Prostate gland (tissue), 2 donors: ENCODE data around the gene MESP1. TPM values are rescaled to one million over a fixed set of nuclear protein-coding genes. Genes with fewer than 3 reads are reported as not detected.
A peak's percentile ranks its signal among the peaks of the same experiment; 100 is the strongest.

Source experiments
- DNase-seq: peaks from one replicate; pipeline ENCODE4 v3.0.0-alpha.2; 2019; ENCODE audit warnings: low spot score
- H3K27ac ChIP-seq, 2 donors: fragments of 200-600 bp; sonication (generic); 2 replicates each; pipeline ENCODE4 v1.5.1; 2017 to 2019
- H3K27me3 ChIP-seq: fragments of 200-600 bp; sonication (generic); replicated peaks from 2 replicates; pipeline ENCODE4 v1.5.1; 2019; ENCODE audit not compliant: insufficient read depth
- H3K36me3 ChIP-seq, 2 donors: fragments of 200-600 bp; sonication (generic); 1 replicate in 1 of 2; 2 replicates in 1 of 2; pipeline versions ENCODE4 v1.5.1 to v1.8.1; 2017 to 2019
- H3K4me1 ChIP-seq: fragments of 200-600 bp; sonication (generic); replicated peaks from 2 replicates; pipeline ENCODE4 v1.5.1; 2019
- H3K4me3 ChIP-seq, 2 donors: fragments of 200-600 bp; sonication (generic); 2 replicates each; pipeline ENCODE4 v1.5.1; 2017 to 2019
- H3K9me3 ChIP-seq: fragments of 200-600 bp; sonication (generic); 2 replicates; pipeline ENCODE4 v1.5.1; 2017
- CTCF ChIP-seq, 4 experiments: fragments of 200-600 bp in 2 of 4; fragments of 450-650 bp in 2 of 4; sonication (generic) in 2 of 4; IDR thresholded peaks; 1 replicate in 3 of 4; 2 replicates in 1 of 4; pipeline ENCODE4 v1.5.1; 2016 to 2019; ENCODE audit warnings: antibody characterized with exemption in 4 of 4, mild to moderate bottlenecking in 2 of 4, moderate library complexity in 2 of 4
- POLR2A ChIP-seq: fragments of 450-650 bp; IDR thresholded peaks from one replicate; pipeline ENCODE4 v1.6.1; 2016; ENCODE audit warnings: antibody characterized with exemption, mild to moderate bottlenecking
- POLR2AphosphoS5 ChIP-seq: sonication (generic); formaldehyde crosslinking; IDR thresholded peaks from one replicate; pipeline ENCODE4 v1.6.1; 2017; ENCODE audit warnings: antibody characterized with exemption
- WGBS: methylation state at CpG from one replicate; pipeline ENCODE4 v1.1.5; 2018; 5-methylcytosine and 5-hydroxymethylcytosine counted together
- intact Hi-C: fragments of 100-400 bp; cut with DNase I; formaldehyde crosslinking; loops from one replicate; pipeline ENCODE4 v1.14.2; 2022
- total RNA-seq, 2 donors: library from RNA; depleted of rRNA; stranded (reverse); fragments of >200 nt; gene quantifications; one replicate each; pipeline ENCODE4 v1.1.0, GENCODE V29; 2016

MESP1 gene
- total RNA-seq, 2 donors from 2014 or later = 11.5 to 67.4 TPM

GRCh38 chr15:89768071-89768500 is 17.0 kb upstream of the MESP1 start:
- DNase-seq = peak; percentile 68
- 64% methylated on average over 5 of the region's 7 CpGs for WGBS
- TF ChIP-seq CTCF (IDR thresholded peaks at IDR 0.05) = no peak
- TF ChIP-seq POLR2AphosphoS5 = peak; percentile 84
- TF ChIP-seq POLR2A = no peak
- no peaks in the 10 kb centered on the region for H3K9me3 ChIP-seq
- H3K4me1 ChIP-seq = peaks cover 6% of the 10 kb centered on the region
- H3K27ac ChIP-seq = peak overlapping the region; percentile 70 to 75
- H3K27me3 ChIP-seq = no peaks in the 10 kb centered on the region
- intact Hi-C loops = loop anchor here (10.0 kb wide), 1 partner anchor 307 kb away; no protein-coding TSS in a partner anchor
- no peaks in the 10 kb centered on the region for H3K36me3 ChIP-seq
- H3K4me3 ChIP-seq = no peak overlapping the region

GRCh38 chr15:89767411-89767915 is 16.4 kb upstream of the MESP1 start:
- H3K4me1 ChIP-seq = peaks cover 6% of the 10 kb centered on the region
- H3K27me3 ChIP-seq = no peaks in the 10 kb centered on the region
- no peak overlapping the region for H3K4me3 ChIP-seq
- 63% methylated on average over 8 of the region's 8 CpGs for WGBS
- no peak for DNase-seq
- intact Hi-C loops = loop anchor here (10.0 kb wide), 1 partner anchor 307 kb away; no protein-coding TSS in a partner anchor
- TF ChIP-seq POLR2AphosphoS5 = no peak
- no peak for TF ChIP-seq POLR2A
- no peak for TF ChIP-seq CTCF (IDR thresholded peaks at IDR 0.05)
- H3K36me3 ChIP-seq = no peaks in the 10 kb centered on the region
- H3K9me3 ChIP-seq = no peaks in the 10 kb centered on the region
- peak overlapping the region; percentile 70 to 75 for H3K27ac ChIP-seq

DNA sequence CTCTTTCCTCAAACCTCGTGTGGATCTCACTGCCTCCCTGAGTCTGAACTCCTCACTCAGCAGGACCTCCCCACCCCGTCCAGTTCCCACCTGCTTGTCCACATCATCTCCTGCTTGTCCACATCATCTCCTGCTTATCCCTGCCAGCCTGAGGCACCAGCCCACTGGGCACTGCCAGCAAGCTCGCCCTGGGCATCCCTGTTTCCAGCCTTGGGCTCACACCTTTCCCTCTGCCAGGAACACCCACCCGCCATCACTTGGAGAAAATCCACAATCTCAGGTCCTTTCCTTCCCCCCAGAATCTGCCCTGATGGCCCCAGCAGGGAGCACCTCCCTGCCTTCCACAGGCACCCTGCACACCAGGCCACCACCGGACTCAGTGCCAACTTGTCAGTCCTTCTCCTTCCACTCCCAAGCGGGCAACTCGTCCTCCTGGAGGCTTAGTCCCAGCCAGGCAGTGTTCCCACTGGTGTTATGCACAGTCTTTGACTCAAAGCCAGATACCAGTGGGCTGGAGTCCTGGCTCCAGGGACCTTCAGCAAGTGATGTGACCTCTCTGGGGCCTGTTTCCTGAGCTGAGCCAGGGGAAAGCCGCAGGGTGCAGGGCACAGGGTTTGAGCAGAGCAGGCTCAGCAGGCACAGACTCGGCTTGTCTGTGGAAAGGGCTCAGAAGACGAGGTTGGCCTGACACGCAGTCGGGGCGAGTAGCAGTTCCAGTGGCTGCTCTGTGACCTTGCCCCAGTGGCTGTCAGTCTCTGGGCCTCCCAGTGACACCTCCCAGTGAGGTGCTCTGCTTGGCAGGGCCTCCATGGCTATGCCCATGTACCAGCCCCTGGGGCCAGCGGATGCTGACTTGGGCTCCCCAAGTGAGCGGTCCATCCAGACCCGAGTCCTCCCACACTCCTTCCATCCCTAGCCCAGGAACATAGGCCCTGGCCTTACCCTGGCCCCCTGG is 15.6 kb upstream of the MESP1 start:
- DNase-seq = no peak
- Histone ChIP-seq H3K9me3 (no peaks in the 10 kb centered on the region), H3K27ac (peak overlapping the region; percentile 70 to 75), H3K4me1 (peaks cover 6% of the 10 kb centered on the region), H3K36me3 (no peaks in the 10 kb centered on the region), H3K4me3 (no peak overlapping the region), H3K27me3 (no peaks in the 10 kb centered on the region)
- WGBS = 89% methylated on average over 16 of the region's 16 CpGs
- TF ChIP-seq POLR2AphosphoS5 = no peak
- no peak for TF ChIP-seq CTCF (IDR thresholded peaks at IDR 0.05)
- no peak for TF ChIP-seq POLR2A
- intact Hi-C loops = loop anchor here (10.0 kb wide), 1 partner anchor 308 kb away; no protein-coding TSS in a partner anchor

GRCh38 chr15:89765694-89766093 is 14.6 kb upstream of the MESP1 start:
- peaks cover 12% of the 10 kb centered on the region for H3K4me1 ChIP-seq
- H3K27ac ChIP-seq = no peak overlapping the region
- DNase-seq = no peak
- WGBS = 52% methylated on average over 1 of the region's 1 CpG
- H3K4me3 ChIP-seq = no peak overlapping the region
- H3K9me3 ChIP-seq = no peaks in the 10 kb centered on the region
- H3K27me3 ChIP-seq = no peaks in the 10 kb centered on the region
- no peaks in the 10 kb centered on the region for H3K36me3 ChIP-seq
- TF ChIP-seq POLR2A = no peak
- no peak for TF ChIP-seq CTCF (IDR thresholded peaks at IDR 0.05)
- TF ChIP-seq POLR2AphosphoS5 = no peak
- intact Hi-C loops = loop anchor here (10.0 kb wide), 1 partner anchor 309 kb away; no protein-coding TSS in a partner anchor
